GM19395 (cell line): Measurements from ENCODE around the gene EIF2B4.

ENCODE experiments used
- ATAC-seq: cut with Tn5 transposase; IDR thresholded peaks from one replicate; pipeline ENCODE4 v1.9.1; 2021; ENCODE audit warnings: mild to moderate bottlenecking, moderate library complexity; ENCODE audit not compliant: unreplicated experiment

The EIF2B4 gene

GRCh38 chr2:27370026-27370815 lies at the start of gene EIF2B4, which contains the start of gene SNX17:
EIF2B4 (minus strand) TSS chr2:27370338; CDS start chr2:27370314, 24 bp downstream.
SNX17 (plus strand) TSS chr2:27370616; CDS start chr2:27370744, 128 bp downstream.
- ATAC-seq, result peak; percentile 88

- ATAC-seq, result no peak
Measured at GRCh38 chr2:27416151-27416550, 46.0 kb upstream of the EIF2B4 start.

- ATAC-seq, result no peak
Measured at GRCh38 chr2:27412419-27413152, 42.4 kb upstream of the EIF2B4 start.

DNA sequence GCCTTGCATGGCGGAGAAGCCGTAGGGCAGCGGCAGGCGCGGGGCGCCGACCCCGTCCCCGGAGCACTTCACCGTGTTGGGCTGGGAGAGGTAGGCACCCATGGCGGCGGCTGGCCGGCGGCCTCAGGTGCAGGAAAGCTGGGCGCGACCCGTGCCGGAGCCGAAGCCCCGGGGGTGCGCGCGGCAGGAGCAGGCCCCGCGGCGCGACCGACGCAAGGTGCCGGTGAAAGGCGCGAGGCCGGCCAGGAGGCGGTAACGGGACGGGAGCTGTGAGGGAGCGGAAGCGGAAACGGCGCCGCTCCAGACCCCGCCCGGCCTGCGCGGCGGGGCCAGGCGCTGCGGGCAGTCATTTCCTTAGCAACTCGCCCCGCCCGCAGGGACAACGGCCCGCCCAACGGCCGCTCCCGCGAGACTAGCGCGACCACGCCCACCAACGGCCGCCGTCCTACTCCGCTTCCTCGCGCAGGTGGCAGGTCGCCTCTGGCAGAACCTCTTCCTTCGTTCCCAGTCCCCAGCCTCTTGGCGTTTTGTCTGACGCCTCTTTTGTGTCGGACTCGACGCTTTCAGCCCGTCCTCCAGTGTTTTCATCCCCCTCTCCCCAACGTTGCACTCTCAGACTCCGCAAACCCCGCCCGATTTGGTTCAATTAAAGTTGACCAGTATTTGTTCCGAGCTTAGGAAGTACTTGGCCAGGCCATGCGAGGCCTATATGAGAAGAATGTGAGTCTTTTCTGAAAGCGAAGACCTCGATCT lies 39.4 kb upstream of the EIF2B4 start, which contains the start of gene PPM1G:
Gene PPM1G (minus strand): TSS at position 271 of the 753 bp plus-strand sequence. CDS start 169 bp downstream, at position 102.
- peak; percentile 85 for ATAC-seq

DNA sequence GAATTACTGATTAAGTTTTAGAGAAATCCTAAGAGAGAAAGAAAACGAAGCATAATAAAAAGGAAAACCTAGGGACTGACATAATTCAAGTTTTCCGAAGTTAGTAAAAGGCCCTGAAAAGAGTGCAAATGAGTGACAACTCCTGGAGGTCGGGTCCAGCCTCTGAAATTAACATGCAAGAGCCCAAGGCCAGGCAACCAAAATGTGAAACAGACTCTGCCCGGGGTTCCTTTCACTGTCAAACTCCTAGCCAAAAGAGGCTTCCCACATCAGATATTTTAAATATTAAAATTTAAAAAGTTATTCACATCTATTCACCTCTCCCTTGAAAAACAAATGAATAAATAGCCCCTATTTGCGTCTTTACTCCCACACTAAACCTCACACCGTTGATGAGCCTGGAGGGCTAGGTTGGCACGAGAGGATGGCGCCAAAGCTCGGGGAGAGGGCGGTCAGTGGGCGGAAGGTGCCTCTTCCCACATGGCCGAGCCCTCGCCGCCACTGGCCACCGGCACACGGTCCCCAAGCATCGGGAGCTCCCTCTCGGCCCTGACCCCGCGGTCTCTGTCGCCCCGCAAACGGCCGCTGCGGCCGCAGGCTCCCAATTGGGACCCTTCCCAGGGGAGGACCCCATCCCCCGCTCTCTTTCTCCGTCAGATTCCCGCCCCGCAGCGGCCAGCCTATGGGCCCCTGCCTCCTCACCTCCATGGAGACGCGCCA lies 38.6 kb upstream of the EIF2B4 start:
- ATAC-seq, result peak; percentile 41

- ATAC-seq, result no peak
Measured at GRCh38 chr2:27407798-27408491, 37.8 kb upstream of the EIF2B4 start.

DNA sequence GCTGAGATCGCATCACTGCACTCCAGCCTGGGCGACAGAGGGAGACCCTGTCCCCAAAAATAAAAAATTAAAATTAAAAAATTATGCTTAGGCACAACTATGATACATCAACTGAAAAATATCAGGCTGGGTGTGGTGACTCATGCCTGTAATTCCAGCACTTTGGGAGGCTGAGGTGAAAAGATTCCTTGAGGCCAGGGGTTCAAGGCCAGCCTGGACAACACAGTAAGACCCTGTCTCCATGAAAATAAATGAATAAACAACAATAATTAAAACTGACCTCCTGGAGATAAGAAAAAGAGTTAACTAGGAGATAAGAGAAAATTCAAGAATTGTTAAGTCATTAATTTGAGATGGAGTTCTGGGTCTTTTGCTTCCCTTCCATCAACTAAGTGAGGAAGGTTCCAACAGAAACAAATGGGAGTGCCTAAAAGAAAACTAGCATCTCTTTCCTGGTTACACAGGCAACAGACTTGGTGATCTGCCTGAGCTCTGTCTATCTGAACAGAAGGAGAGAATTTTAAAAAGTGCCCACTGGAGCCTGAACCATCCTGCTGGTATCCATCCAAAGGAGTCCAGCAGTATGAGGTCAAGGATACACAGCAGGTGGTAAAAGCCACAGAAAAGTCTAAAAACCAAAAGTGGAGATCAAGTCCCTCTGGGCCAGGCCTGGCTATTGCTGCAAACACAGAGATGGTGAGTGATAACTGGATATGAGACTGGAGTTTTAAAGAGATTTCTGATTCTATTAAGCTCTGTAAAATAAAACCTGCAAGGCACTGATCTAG lies 30.4 kb upstream of the EIF2B4 start:
- ATAC-seq, result no peak

GRCh38 chr2:27398962-27399361 lies 28.8 kb upstream of the EIF2B4 start:
- no peak for ATAC-seq

DNA sequence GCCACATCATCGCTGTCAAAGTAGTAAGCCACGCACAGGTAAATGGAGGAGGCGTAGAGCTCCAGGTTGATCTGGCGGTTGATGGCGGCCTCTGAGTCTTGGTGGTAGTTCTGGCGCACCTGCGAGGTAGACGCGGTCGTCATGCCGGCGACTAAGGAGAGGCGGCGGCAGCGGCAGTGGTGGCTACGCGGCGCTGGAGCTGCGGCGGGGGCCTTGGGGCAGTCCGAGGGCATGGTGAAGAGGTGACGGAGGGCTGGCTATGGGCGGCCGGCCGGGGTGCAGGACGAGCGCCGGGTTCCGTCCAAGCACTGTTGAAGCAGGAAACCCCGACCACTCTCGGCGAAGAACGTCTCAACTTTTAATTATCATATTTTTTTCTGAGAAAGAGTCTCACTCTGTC lies 23.1 kb upstream of the EIF2B4 start:
- ATAC-seq, result no peak

- no peak for ATAC-seq
Measured at GRCh38 chr2:27390822-27391679, 20.9 kb upstream of the EIF2B4 start.

GRCh38 chr2:27381577-27382181 lies 11.5 kb upstream of the EIF2B4 start:
- no peak for ATAC-seq

DNA sequence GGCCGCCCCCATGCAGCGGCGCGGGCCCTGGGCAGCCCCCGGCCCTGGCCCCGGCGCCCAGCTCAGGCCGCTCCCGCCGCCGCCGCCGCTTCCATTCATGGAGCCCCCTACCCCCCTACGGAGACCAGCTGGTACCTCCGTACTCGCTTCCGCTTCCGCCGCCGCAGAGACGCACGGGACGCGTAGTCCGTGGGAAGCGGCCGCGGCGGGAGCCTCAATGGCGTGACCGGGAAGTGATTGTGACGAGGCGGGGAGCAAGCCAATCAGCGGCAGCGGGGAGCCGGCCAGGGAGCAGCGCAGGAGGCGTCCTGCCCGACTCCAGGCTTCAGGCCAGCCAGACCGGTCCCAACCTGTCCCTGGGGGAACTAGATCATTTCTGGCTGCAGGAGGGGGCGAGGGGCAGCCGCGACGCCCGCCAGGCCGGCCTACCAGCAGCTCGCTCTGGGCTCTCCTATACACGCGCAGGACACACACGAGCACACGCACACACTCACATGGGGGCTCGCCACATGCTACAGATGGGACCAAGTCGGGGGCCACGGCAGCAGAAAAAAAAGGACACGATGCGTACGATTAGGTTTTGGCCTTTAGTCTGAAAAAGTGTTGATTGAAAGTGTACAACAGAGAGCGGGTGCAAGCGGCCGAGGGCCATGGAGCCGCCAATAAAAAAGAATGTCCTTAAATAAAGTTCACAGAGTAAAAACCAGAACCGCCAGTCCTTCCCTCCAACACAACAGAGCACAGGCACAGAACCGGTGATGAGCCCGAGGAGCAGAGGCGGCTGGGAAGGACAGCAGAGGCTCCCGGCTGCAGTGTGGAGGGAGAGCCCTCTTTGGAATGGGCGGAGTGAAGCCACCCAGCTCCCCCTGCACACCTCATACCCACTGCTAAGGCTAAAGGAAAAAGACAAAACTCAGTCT lies 10.7 kb upstream of the EIF2B4 start, which contains the start of gene ZNF513:
Gene ZNF513 (minus strand): TSS at position 109 of the 920 bp plus-strand sequence. CDS start 208 bp downstream, outside the sequence.
- peak; percentile 85 for ATAC-seq

GRCh38 chr2:27379836-27380625 lies 9.9 kb upstream of the EIF2B4 start:
- peak; percentile 34 for ATAC-seq

DNA sequence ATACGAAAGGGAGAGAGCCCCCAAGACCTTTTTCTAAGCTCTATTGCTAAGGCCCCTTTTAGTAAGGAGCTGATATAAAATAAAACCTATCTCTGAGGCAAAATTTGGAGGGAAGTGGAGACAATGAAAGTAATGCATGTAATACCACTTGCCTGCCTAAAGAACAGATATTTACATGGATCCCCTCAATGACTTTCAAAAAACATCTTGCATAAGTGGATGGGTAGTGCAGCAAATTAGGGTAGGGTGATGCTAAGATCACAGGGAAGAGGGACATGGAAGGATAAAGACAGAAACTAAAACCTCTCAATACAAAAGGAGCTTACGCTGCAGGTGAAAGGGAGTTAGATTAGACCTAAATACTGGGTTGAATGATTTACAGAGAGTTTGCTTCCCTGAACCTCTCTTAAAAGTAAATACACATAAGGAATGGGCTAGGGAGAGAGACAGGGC lies 9.3 kb upstream of the EIF2B4 start:
- no peak for ATAC-seq

- no peak for ATAC-seq
Measured at GRCh38 chr2:27378809-27379290, 8.7 kb upstream of the EIF2B4 start.
